H9 (cell line): ENCODE results near the gene UQCR10. TPM values are rescaled to one million over a fixed set of nuclear protein-coding genes. Genes with fewer than 3 reads are reported as not detected.

ENCODE experiments used
- DNase-seq: peaks from one replicate; pipeline ENCODE4 v3.0.0-alpha.2; 2017
- H2AFZ ChIP-seq: one replicate; pipeline ENCODE4 v1.6.1; 2013; ENCODE audit warnings: mild to moderate bottlenecking, low read length, control low read depth, moderate library complexity
- H2AK5ac ChIP-seq: 2 replicates; pipeline ENCODE4 v1.6.1; 2013; ENCODE audit warnings: low read length, control low read depth, mixed read lengths; ENCODE audit not compliant: insufficient read length
- H2BK120ac ChIP-seq: one replicate; pipeline ENCODE4 v1.6.1; 2013; ENCODE audit warnings: low read depth, mild to moderate bottlenecking, low read length, control low read depth, inconsistent platforms; ENCODE audit not compliant: poor library complexity, severe bottlenecking
- H2BK12ac ChIP-seq: 2 replicates; pipeline ENCODE4 v1.6.1; 2013; ENCODE audit warnings: low read length, control low read depth, mixed read lengths, low read depth; ENCODE audit not compliant: insufficient read length
- H2BK15ac ChIP-seq: 2 replicates; pipeline ENCODE4 v1.6.1; 2013; ENCODE audit warnings: low read depth, low read length, control low read depth
- H2BK20ac ChIP-seq: one replicate; pipeline ENCODE4 v1.6.1; 2013; ENCODE audit warnings: low read depth, mild to moderate bottlenecking, low read length, control low read depth, inconsistent platforms; ENCODE audit not compliant: poor library complexity, severe bottlenecking
- H2BK5ac ChIP-seq: 2 replicates; pipeline ENCODE4 v1.6.1; 2013; ENCODE audit warnings: low read length, control low read depth, mixed read lengths; ENCODE audit not compliant: insufficient read length
- H3K14ac ChIP-seq: 2 replicates; pipeline ENCODE4 v1.6.1; 2013; ENCODE audit warnings: low read length, control low read depth; ENCODE audit not compliant: insufficient read depth
- H3K18ac ChIP-seq: 2 replicates; pipeline ENCODE4 v1.6.1; 2013; ENCODE audit warnings: low read depth, mild to moderate bottlenecking, mixed read lengths, low read length, control low read depth; ENCODE audit not compliant: insufficient read length
- H3K23ac ChIP-seq: 2 replicates; pipeline ENCODE4 v1.6.1; 2013; ENCODE audit warnings: low read length, control low read depth, mixed read lengths, low read depth; ENCODE audit not compliant: insufficient read length
- H3K23me2 ChIP-seq: 2 replicates; pipeline ENCODE4 v1.6.1; 2013; ENCODE audit warnings: low read depth, mild to moderate bottlenecking, mixed read lengths, low read length, control low read depth; ENCODE audit not compliant: insufficient read length, poor library complexity, severe bottlenecking
- H3K27ac ChIP-seq: 2 replicates; pipeline ENCODE4 v1.5.1; 2013; ENCODE audit warnings: low read length, control low read depth, mixed read lengths, low read depth; ENCODE audit not compliant: insufficient read length
- H3K27me3 ChIP-seq: 2 replicates; pipeline ENCODE4 v1.6.1; 2013; ENCODE audit warnings: low read length, control low read depth, inconsistent platforms; ENCODE audit not compliant: insufficient read depth
- H3K4ac ChIP-seq: 2 replicates; pipeline ENCODE4 v1.6.1; 2013; ENCODE audit warnings: low read depth, mild to moderate bottlenecking, control low read depth, inconsistent platforms, low read length, moderate library complexity
- H3K4me1 ChIP-seq: 2 replicates; pipeline ENCODE4 v1.6.1; 2013; ENCODE audit warnings: low read length, control low read depth, inconsistent platforms; ENCODE audit not compliant: insufficient read depth
- H3K4me2 ChIP-seq: 2 replicates; pipeline ENCODE4 v1.6.1; 2013; ENCODE audit warnings: low read length, control low read depth, mixed read lengths; ENCODE audit not compliant: insufficient read length, insufficient read depth
- H3K56ac ChIP-seq: 2 replicates; pipeline ENCODE4 v1.6.1; 2013; ENCODE audit warnings: low read depth, mild to moderate bottlenecking, mixed read lengths, low read length, control low read depth; ENCODE audit not compliant: insufficient read length
- H3K79me1 ChIP-seq: 2 replicates; pipeline ENCODE4 v1.6.1; 2013; ENCODE audit warnings: low read depth, mild to moderate bottlenecking, moderate library complexity, low read length, control low read depth, inconsistent platforms; ENCODE audit not compliant: insufficient read depth, poor library complexity, severe bottlenecking
- H3K79me2 ChIP-seq: 2 replicates; pipeline ENCODE4 v1.6.1; 2013; ENCODE audit warnings: low read length, control low read depth, inconsistent platforms; ENCODE audit not compliant: insufficient read depth
- H3K9ac ChIP-seq: 2 replicates; pipeline ENCODE4 v1.6.1; 2013; ENCODE audit warnings: low read length, control low read depth, mixed read lengths; ENCODE audit not compliant: insufficient read length; ENCODE audit errors: extremely low read depth
- H3K9me3 ChIP-seq: one replicate; pipeline ENCODE4 v1.6.1; 2013; ENCODE audit warnings: low read depth, low read length, inconsistent platforms; ENCODE audit not compliant: control insufficient read depth
- H3T11ph ChIP-seq: one replicate; pipeline ENCODE4 v1.6.1; 2013; ENCODE audit warnings: mild to moderate bottlenecking, low read length, control low read depth, inconsistent platforms
- H4K20me1 ChIP-seq: one replicate; pipeline ENCODE4 v1.6.1; 2013; ENCODE audit not compliant: control insufficient read depth, insufficient read length, insufficient read depth
- H4K5ac ChIP-seq: 2 replicates; pipeline ENCODE4 v1.6.1; 2013; ENCODE audit warnings: low read depth, mild to moderate bottlenecking, mixed read lengths, low read length, control low read depth; ENCODE audit not compliant: insufficient read length
- H4K8ac ChIP-seq: replicated peaks from 2 replicates; pipeline ENCODE4 v1.6.1; 2013; ENCODE audit warnings: low read length, control low read depth, mixed read lengths, low read depth; ENCODE audit not compliant: insufficient read length
- H4K91ac ChIP-seq: 2 replicates; pipeline ENCODE4 v1.6.1; 2013; ENCODE audit warnings: low read depth, mild to moderate bottlenecking, moderate library complexity, mixed read lengths, low read length, control low read depth; ENCODE audit not compliant: insufficient read length
- H3K27ac Mint-ChIP-seq, 3 experiments: 2 replicates in 2 of 3; 3 replicates in 1 of 3; pipeline ENCODE4 v1.8.0; 2020 to 2021; ENCODE audit warnings: mixed read lengths in 3 of 3, mild to moderate bottlenecking in 1 of 3, moderate library complexity in 1 of 3
- H3K27me3 Mint-ChIP-seq: 2 replicates; pipeline ENCODE4 v1.8.0; 2021; ENCODE audit warnings: low read depth, mild to moderate bottlenecking, moderate library complexity, mixed read lengths
- H3K36me3 Mint-ChIP-seq, 3 experiments: 2 replicates in 2 of 3; 3 replicates in 1 of 3; pipeline ENCODE4 v1.8.0; 2020 to 2021; ENCODE audit warnings: low read depth in 3 of 3, mixed read lengths in 3 of 3; ENCODE audit not compliant: insufficient read depth in 1 of 3
- H3K4me1 Mint-ChIP-seq, 2 experiments: 2 replicates each; pipeline ENCODE4 v1.8.0; 2020; ENCODE audit warnings: mixed read lengths in 2 of 2
- H3K4me3 Mint-ChIP-seq, 2 experiments: 2 replicates in 1 of 2; 3 replicates in 1 of 2; pipeline ENCODE4 v1.8.0; 2020 to 2021; ENCODE audit warnings: mild to moderate bottlenecking in 2 of 2, mixed read lengths in 2 of 2, moderate library complexity in 1 of 2
- H3K9me3 Mint-ChIP-seq, 2 experiments: 2 replicates in 1 of 2; 3 replicates in 1 of 2; pipeline ENCODE4 v1.8.0; 2020; ENCODE audit warnings: mild to moderate bottlenecking in 2 of 2, mixed read lengths in 2 of 2, moderate library complexity in 1 of 2
- WGBS: extraction: QIAGEN DNeasy Blood & Tissue Kit; methylation state at CpG from one replicate; pipeline ENCODE4 v1.1.7; 2013; ENCODE audit warnings: missing lambda C conversion rate, low lambda C conversion rate, mixed read lengths; ENCODE audit not compliant: insufficient read length; ENCODE audit errors: extremely low coverage; 5-methylcytosine and 5-hydroxymethylcytosine counted together
- total RNA-seq: library from RNA; stranded (reverse); gene quantifications from 2 replicates; pipeline ENCODE4 v1.2.1, GENCODE V29; 2021
- TF ChIP-seq, protein P1 (sequence below): fragments of 200-600 bp; sonication (generic); conservative IDR thresholded peaks from 3 replicates; pipeline ENCODE4 v1.8.0; 2021; ENCODE audit warnings: antibody characterized with exemption, mild to moderate bottlenecking

The UQCR10 gene
- total RNA-seq, 1 experiment from 2014 or later, result 124 TPM

DNA sequence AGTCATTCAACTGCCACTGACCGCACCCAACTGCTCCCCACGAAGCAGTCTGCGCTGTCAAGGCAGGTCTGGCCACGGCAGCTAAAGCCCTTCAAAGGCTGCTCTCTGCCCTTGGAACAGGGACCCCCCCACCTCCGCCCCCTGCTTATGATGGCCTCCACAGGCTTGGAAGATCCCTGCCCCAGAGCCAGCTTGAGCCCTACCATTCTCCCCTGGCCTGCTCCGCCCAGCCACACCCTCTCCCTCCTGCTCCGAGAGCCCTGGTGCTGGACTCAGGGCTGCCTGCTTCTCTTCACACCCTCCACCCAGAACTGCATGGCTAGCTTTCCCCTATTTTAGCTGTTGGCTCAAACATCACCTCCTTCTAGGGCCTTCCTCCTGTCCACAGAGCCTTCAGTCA, 19.3 kb upstream of the UQCR10 start:
- peaks cover 0 to 6% of the 10 kb centered on the region in 2 experiments; a peak in 3 of 4 replicates for H3K4me1 Mint-ChIP-seq
- H3K18ac ChIP-seq, result no peak overlapping the region
- WGBS, result no CpG with 5 or more reads among the region's 7 CpGs
- H2BK20ac ChIP-seq, result no peak overlapping the region
- H3K79me1 ChIP-seq, result no peaks in the 10 kb centered on the region
- TF ChIP-seq, protein P1, sequence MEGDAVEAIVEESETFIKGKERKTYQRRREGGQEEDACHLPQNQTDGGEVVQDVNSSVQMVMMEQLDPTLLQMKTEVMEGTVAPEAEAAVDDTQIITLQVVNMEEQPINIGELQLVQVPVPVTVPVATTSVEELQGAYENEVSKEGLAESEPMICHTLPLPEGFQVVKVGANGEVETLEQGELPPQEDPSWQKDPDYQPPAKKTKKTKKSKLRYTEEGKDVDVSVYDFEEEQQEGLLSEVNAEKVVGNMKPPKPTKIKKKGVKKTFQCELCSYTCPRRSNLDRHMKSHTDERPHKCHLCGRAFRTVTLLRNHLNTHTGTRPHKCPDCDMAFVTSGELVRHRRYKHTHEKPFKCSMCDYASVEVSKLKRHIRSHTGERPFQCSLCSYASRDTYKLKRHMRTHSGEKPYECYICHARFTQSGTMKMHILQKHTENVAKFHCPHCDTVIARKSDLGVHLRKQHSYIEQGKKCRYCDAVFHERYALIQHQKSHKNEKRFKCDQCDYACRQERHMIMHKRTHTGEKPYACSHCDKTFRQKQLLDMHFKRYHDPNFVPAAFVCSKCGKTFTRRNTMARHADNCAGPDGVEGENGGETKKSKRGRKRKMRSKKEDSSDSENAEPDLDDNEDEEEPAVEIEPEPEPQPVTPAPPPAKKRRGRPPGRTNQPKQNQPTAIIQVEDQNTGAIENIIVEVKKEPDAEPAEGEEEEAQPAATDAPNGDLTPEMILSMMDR, result no peak
- H3K9ac ChIP-seq, result no peak overlapping the region
- peak overlapping the region in 1 of 3 experiments; percentile 47; a peak in 1 of 7 replicates for H3K27ac Mint-ChIP-seq
- H2BK15ac ChIP-seq, result no peak overlapping the region
- H3K4ac ChIP-seq, result no peak overlapping the region
- H4K91ac ChIP-seq, result no peak overlapping the region
- H4K20me1 ChIP-seq, result no peaks in the 10 kb centered on the region
- H3K4me2 ChIP-seq, result no peak overlapping the region
- no peak overlapping the region for H2BK120ac ChIP-seq
- H3K4me3 Mint-ChIP-seq, result no peak overlapping the region
- no peak overlapping the region for H2AFZ ChIP-seq
- no peak overlapping the region for H2BK12ac ChIP-seq
- no peak for DNase-seq
- no peak overlapping the region for H2AK5ac ChIP-seq
- no peak overlapping the region for H3T11ph ChIP-seq
- H3K36me3 Mint-ChIP-seq, result peaks cover 1 to 4% (median 3%) of the 10 kb centered on the region in 3 experiments; a peak in 5 of 7 replicates
- no peaks in the 10 kb centered on the region for H3K79me2 ChIP-seq
- no peak overlapping the region for H2BK5ac ChIP-seq
- no peak overlapping the region for H4K8ac ChIP-seq
- H3K14ac ChIP-seq, result no peak overlapping the region
- no peak overlapping the region for H4K5ac ChIP-seq
- no peaks in the 10 kb centered on the region for H3K27me3 ChIP-seq
- no peaks in the 10 kb centered on the region for H3K23me2 ChIP-seq
- H3K27ac ChIP-seq, result no peak overlapping the region
- no peaks in the 10 kb centered on the region for H3K9me3 Mint-ChIP-seq
- H3K23ac ChIP-seq, result no peak overlapping the region
- H3K4me1 ChIP-seq, result no peaks in the 10 kb centered on the region
- no peaks in the 10 kb centered on the region for H3K9me3 ChIP-seq
- H3K27me3 Mint-ChIP-seq, result no peaks in the 10 kb centered on the region
- no peak overlapping the region for H3K56ac ChIP-seq
